Astrocyte (in vitro differentiated cells and primary cell): Measurements from ENCODE around the gene UGDH. TPM values are rescaled to one million over a fixed set of nuclear protein-coding genes. Genes with fewer than 3 reads are reported as not detected.

Experiments
- DNase-seq: peaks from one replicate; pipeline ENCODE4 v3.0.0-alpha.2; 2010; ENCODE audit warnings: low read depth
- FAIRE-seq: peaks from 2 replicates; lab custom pipeline; 2011; peaks lifted over from hg19 to GRCh38; lab: Jason Lieb, UNC
- H2AFZ ChIP-seq: 2 replicates; pipeline ENCODE4 v1.6.0; 2012; ENCODE audit warnings: low read depth, low read length, inconsistent platforms
- H3K27ac ChIP-seq: 2 replicates; pipeline ENCODE4 v1.5.1; 2011; ENCODE audit warnings: low read depth, low read length, inconsistent platforms
- H3K27me3 ChIP-seq: 2 replicates; pipeline ENCODE4 v1.6.0; 2011; ENCODE audit warnings: low read length, inconsistent platforms; ENCODE audit not compliant: insufficient read depth
- H3K36me3 ChIP-seq: 2 replicates; pipeline ENCODE4 v1.5.1; 2011; ENCODE audit warnings: low read length, inconsistent platforms; ENCODE audit not compliant: insufficient read depth
- H3K4me1 ChIP-seq: 2 replicates; pipeline ENCODE4 v1.5.1; 2011; ENCODE audit warnings: low read length, inconsistent platforms; ENCODE audit not compliant: insufficient read depth
- H3K4me2 ChIP-seq: 2 replicates; pipeline ENCODE4 v1.6.0; 2012; ENCODE audit warnings: low read length, inconsistent platforms
- H3K4me3 ChIP-seq: 2 replicates; pipeline ENCODE4 v1.5.1; 2011; ENCODE audit warnings: low read depth, mild to moderate bottlenecking, low read length, inconsistent platforms; ENCODE audit not compliant: insufficient read depth
- H3K79me2 ChIP-seq: 2 replicates; pipeline ENCODE4 v1.6.0; 2012; ENCODE audit warnings: mild to moderate bottlenecking, low read length, inconsistent platforms; ENCODE audit not compliant: insufficient read depth
- H3K9ac ChIP-seq: 2 replicates; pipeline ENCODE4 v1.6.0; 2012; ENCODE audit warnings: mild to moderate bottlenecking, low read length, inconsistent platforms
- H3K9me3 ChIP-seq: 2 replicates; pipeline ENCODE4 v1.5.1; 2012; ENCODE audit warnings: low read depth, mild to moderate bottlenecking, low read length, inconsistent platforms; ENCODE audit not compliant: insufficient read depth
- H4K20me1 ChIP-seq: 2 replicates; pipeline ENCODE4 v1.6.0; 2012; ENCODE audit warnings: low read length, inconsistent platforms; ENCODE audit not compliant: insufficient read depth
- H3K27ac Mint-ChIP-seq: one replicate; pipeline ENCODE4 v1.8.0; 2021; ENCODE audit warnings: mild to moderate bottlenecking, mixed read lengths; ENCODE audit not compliant: unreplicated experiment
- H3K27me3 Mint-ChIP-seq: one replicate; pipeline ENCODE4 v1.8.0; 2021; ENCODE audit warnings: low read depth, mixed read lengths; ENCODE audit not compliant: unreplicated experiment
- H3K36me3 Mint-ChIP-seq: one replicate; pipeline ENCODE4 v1.8.0; 2021; ENCODE audit warnings: low read depth, mixed read lengths; ENCODE audit not compliant: unreplicated experiment
- H3K4me1 Mint-ChIP-seq: one replicate; pipeline ENCODE4 v1.8.0; 2021; ENCODE audit warnings: low read depth, mixed read lengths; ENCODE audit not compliant: unreplicated experiment
- H3K4me3 Mint-ChIP-seq: one replicate; pipeline ENCODE4 v1.8.0; 2021; ENCODE audit warnings: mild to moderate bottlenecking, moderate library complexity, mixed read lengths; ENCODE audit not compliant: unreplicated experiment
- H3K9me3 Mint-ChIP-seq: one replicate; pipeline ENCODE4 v1.8.0; 2021; ENCODE audit warnings: mild to moderate bottlenecking, mixed read lengths; ENCODE audit not compliant: unreplicated experiment
- EZH2 ChIP-seq: IDR thresholded peaks from 2 replicates; pipeline ENCODE4 v1.6.1; 2012; ENCODE audit warnings: mild to moderate bottlenecking, low read length, inconsistent platforms; ENCODE audit not compliant: insufficient read depth
- total RNA-seq: library from RNA; stranded (reverse); gene quantifications from 2 replicates; pipeline ENCODE4 v1.2.1, GENCODE V29; 2021
- TF ChIP-seq, protein P1 (sequence below): IDR thresholded peaks from 2 replicates; pipeline ENCODE4 v1.5.1; 2011; ENCODE audit warnings: low read depth, mild to moderate bottlenecking, inconsistent platforms, low read length, moderate library complexity; ENCODE audit not compliant: insufficient read depth

UGDH gene
- total RNA-seq, 1 donor from 2014 or later, result 114 TPM

DNA sequence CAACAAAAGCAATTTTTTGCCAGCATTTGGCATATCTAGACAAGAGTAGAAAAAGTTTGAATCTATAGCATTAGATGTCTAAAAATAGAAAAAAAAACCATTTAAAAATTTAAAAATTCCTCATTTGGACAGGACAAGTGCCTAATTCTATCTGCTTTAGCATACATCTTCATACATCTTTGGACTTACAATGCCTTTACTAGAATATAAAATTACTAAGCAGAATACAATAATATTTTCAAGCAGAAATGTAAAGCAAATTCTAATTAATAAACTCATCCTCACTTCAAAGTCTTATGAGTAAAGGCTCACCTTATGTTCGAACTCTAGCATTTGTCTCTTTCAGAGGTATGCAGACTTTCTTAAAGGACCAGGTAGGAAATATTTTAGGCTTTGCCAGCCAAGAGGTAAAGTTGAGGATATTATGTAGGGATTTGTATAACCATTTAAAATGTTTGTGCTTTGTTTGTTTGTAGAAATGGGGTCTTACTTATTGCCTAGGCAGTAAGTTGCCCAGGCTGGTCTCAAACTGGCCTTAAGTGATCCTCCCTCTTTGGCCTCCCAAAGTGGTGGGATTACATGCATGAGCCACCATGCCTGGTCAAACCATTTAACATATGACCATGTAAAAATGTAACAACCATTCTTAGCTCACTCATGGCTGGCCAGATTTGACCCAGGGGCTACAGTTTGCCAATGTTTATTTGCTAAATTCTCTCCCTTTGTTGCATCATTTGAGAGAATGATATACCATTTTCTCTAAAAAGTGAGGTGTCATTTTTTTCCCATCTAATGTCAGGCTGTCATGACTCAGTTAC lies 29.1 kb downstream of the UGDH start:
- no peaks in the 10 kb centered on the region for H3K79me2 ChIP-seq
- FAIRE-seq (no peak), DNase-seq (no peak)
- Mint-ChIP-seq H3K27ac (peak overlapping the region; percentile 36), H3K27me3 (no peaks in the 10 kb centered on the region), H3K9me3 (peaks cover 1% of the 10 kb centered on the region), H3K36me3 (peaks cover 13% of the 10 kb centered on the region), H3K4me1 (peaks cover 5% of the 10 kb centered on the region), H3K4me3 (no peak overlapping the region)
- H2AFZ ChIP-seq, result no peak overlapping the region
- peaks cover 29% of the 10 kb centered on the region for H3K36me3 ChIP-seq
- H3K27ac ChIP-seq, result no peak overlapping the region
- H4K20me1 ChIP-seq, result no peaks in the 10 kb centered on the region
- no peak overlapping the region for H3K9ac ChIP-seq
- no peak for TF ChIP-seq EZH2
- TF ChIP-seq, protein P1, sequence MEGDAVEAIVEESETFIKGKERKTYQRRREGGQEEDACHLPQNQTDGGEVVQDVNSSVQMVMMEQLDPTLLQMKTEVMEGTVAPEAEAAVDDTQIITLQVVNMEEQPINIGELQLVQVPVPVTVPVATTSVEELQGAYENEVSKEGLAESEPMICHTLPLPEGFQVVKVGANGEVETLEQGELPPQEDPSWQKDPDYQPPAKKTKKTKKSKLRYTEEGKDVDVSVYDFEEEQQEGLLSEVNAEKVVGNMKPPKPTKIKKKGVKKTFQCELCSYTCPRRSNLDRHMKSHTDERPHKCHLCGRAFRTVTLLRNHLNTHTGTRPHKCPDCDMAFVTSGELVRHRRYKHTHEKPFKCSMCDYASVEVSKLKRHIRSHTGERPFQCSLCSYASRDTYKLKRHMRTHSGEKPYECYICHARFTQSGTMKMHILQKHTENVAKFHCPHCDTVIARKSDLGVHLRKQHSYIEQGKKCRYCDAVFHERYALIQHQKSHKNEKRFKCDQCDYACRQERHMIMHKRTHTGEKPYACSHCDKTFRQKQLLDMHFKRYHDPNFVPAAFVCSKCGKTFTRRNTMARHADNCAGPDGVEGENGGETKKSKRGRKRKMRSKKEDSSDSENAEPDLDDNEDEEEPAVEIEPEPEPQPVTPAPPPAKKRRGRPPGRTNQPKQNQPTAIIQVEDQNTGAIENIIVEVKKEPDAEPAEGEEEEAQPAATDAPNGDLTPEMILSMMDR, result no peak
- no peaks in the 10 kb centered on the region for H3K27me3 ChIP-seq
- H3K4me2 ChIP-seq, result no peak overlapping the region
- H3K9me3 ChIP-seq, result no peaks in the 10 kb centered on the region
- H3K4me3 ChIP-seq, result no peak overlapping the region
- peaks cover 19% of the 10 kb centered on the region for H3K4me1 ChIP-seq

DNA sequence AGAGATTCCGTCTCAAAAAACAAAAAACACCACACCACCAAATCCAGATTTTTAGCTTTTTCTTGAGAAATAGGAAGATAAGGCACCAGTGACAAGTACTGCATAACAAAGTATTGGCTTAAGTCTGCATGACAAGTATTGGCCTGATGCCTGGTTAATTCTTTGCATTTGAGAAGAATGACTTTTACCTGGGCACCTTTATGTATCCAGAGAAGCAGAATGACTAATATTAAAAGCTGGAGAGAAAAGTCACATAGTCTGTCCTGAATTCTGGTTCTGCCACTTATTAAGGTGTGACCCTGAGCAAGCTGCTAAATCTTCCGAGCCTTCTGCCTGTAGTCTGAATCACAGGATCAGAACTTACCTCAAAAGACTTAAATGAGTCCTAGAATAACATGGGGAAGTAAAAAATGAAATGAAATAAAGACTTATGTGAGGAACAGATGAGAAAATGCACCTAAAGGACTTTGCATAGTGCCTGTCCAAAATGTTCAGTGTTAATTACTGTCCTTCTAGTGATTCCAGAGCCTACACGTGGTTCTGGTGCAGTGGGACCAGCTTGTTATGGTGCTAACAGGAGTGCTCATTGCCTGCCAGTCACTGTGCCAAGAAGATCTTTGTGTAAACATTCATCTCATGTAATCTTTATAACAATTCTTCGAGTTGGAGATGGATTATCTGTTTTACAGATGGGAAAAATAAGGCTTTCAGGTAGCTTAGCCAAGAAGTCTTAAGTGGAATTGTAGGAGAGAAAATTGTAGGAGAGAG lies 31.6 kb downstream of the UGDH start:
- DNase-seq, result peak; percentile 10
- no peaks in the 10 kb centered on the region for H3K27me3 Mint-ChIP-seq
- H3K4me2 ChIP-seq, result no peak overlapping the region
- H3K4me3 Mint-ChIP-seq, result no peak overlapping the region
- no peaks in the 10 kb centered on the region for H4K20me1 ChIP-seq
- no peak overlapping the region for H3K27ac ChIP-seq
- peaks cover 1% of the 10 kb centered on the region for H3K9me3 Mint-ChIP-seq
- H3K9ac ChIP-seq, result no peak overlapping the region
- H3K4me1 Mint-ChIP-seq, result no peaks in the 10 kb centered on the region
- H3K27me3 ChIP-seq, result no peaks in the 10 kb centered on the region
- FAIRE-seq, result no peak
- H3K36me3 ChIP-seq, result peaks cover 24% of the 10 kb centered on the region
- H3K79me2 ChIP-seq, result no peaks in the 10 kb centered on the region
- TF ChIP-seq EZH2, result no peak
- TF ChIP-seq, protein P1, result no peak
- H3K36me3 Mint-ChIP-seq, result peaks cover 6% of the 10 kb centered on the region
- no peak overlapping the region for H3K27ac Mint-ChIP-seq
- no peak overlapping the region for H2AFZ ChIP-seq
- H3K9me3 ChIP-seq, result no peaks in the 10 kb centered on the region
- H3K4me1 ChIP-seq, result peaks cover 5% of the 10 kb centered on the region
- H3K4me3 ChIP-seq, result no peak overlapping the region
